ENCODE measurements around the gene TPR. TPM values are rescaled to one million over a fixed set of nuclear protein-coding genes. Genes with fewer than 3 reads are reported as not detected.

Gene TPR
- polyA plus RNA-seq, 1 of the 3 experiments (the other 2 are of a cell fraction) = 37.5 TPM

Other genes with a start within 250 kb of the TPR start
- 0.08 TPM in 2 replicates for gene PRG4, start 79.0 kb downstream of the TPR start, polyA plus RNA-seq (2012; rRNA removed)
- 8.2 and 12.2 TPM in 2 replicates for gene ODR4, start 585 bp upstream of the TPR start, polyA plus RNA-seq (2012; rRNA removed)
- gene PDC, start 85.9 kb upstream of the TPR start, polyA plus RNA-seq (2012; rRNA removed) = not detected in 2 replicates